ENCODE data around the gene NTN5.
"Not testable (repeated sequence)": the region's sequence is repeated elsewhere in the genome, so short reads cannot be mapped to it uniquely, and the experiment has no call there.

NTN5 gene

DNA sequence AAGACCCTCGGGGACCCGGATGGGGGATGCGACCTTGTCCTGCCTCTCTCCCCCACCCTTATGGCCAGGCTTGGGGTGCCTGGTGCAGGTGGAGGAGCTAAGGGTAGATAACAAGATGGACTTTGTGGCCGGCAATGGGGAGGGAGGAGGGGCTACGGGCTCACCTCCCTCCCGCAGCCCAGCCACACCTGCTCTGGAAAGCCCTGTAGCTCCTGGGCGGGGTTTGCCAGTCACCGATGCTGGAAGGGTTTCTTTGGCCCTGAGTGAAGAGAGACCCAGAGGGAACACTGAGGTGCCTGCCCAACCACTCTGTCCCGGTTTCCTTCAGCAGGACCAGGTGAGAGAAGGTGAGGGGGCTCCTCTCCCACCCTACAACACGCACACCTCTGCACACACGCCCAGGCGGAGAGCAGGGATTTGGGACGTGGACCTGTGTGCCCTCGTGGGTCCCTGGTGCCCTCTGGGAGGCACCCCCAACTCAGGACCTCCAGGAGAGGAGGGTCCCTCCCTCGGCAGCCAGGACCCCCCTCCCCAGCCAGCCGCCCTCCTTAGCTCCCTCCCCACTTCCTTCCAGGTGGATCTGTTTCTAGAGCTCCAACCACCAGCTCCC, 23.0 kb upstream of the NTN5 start, which contains the start of gene FUT2:
Gene FUT2 (plus strand): TSS at position 229 of the 610 bp plus-strand sequence. CDS start 6,986 bp downstream, outside the sequence.
- no peak for DNase-seq

DNA sequence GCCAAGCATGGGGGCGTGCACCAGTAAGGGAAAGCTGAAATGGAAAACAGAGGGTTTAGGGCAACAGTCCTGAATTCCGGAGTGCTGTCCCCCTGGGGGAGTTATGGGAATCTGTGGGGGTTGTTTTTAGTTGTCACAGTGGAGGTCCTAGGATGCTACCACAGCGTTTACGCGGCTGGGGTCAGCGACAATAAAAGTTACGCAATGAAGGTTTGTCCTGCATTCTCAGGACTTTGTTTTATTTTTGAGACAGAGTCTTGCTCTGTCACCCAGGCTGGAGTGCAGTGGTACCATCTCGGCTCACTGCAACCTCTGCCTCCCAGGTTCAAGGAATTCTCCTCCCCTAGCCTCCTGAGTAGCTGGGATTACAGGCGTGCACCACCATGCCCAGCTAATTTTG, 20.8 kb upstream of the NTN5 start:
- DNase-seq, result not testable (repeated sequence)

GRCh38 chr19:48689449-48689848, 16.6 kb upstream of the NTN5 start:
- DNase-seq, result no peak

DNA sequence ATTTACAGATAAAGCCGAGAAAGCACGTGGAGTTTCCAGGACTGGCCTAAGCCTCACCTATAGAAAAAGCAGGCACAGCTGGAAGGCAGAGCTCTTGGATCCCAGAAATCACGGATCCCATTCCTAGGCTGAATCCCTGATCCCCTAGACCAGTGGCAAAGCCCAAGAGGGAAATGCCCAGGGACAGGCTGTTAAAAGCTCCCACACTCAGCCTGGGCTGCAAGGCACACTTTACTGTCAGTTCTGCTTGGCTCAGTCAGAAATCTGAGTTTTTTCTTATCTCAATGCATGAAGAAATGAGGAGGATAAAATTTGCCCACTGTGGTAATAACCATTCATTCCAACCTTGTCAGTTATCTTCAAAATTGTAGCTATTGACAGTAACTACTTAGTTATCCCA, 15.0 kb upstream of the NTN5 start:
- no peak for DNase-seq

DNA sequence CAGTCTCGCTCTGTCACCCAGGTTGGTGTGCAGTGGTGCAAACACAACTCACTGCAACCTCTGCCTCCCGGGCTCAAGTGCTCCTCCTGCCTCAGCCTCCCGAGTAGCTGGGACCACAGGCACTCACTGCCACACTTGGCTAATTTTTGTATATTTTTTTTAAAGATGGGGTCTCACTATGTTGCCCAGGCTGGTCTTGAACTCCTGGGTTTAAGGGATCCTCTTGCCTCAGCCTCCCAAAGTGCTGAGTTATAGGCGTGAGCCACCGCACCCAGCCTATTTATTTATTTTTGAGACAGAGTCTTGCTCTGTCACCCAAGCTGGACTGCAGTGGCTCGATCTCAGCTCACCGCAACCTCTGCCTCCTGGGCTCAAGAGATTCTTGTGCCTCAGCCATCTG, 13.8 kb upstream of the NTN5 start:
- DNase-seq, result not testable (repeated sequence)

DNA sequence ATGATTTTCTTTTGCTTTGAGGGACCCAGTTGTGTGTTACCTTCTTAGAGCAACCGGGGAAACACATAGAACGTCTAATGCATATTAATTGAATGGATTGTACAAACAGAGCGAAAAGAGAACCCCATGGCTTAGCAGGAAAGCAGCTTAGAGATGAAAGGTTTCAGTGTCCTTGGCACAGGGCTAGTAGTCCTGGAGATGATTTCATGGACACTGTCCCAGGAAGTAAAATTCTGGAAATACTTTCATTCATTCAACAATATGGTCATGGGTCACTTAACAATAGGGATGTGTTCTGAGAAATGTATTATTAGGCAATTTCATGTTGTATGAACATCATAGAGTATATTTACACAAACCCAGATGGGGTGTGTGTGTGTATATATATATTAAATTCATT, 13.3 kb upstream of the NTN5 start:
- DNase-seq, result no peak

GRCh38 chr19:48685583-48685982, 12.8 kb upstream of the NTN5 start:
- no peak for DNase-seq

- DNase-seq, result peak; percentile 49
These were observed 10.5 kb upstream of the NTN5 start for GRCh38 chr19:48683349-48683748.

GRCh38 chr19:48681127-48681470, 8.3 kb upstream of the NTN5 start:
- no peak for DNase-seq

DNA sequence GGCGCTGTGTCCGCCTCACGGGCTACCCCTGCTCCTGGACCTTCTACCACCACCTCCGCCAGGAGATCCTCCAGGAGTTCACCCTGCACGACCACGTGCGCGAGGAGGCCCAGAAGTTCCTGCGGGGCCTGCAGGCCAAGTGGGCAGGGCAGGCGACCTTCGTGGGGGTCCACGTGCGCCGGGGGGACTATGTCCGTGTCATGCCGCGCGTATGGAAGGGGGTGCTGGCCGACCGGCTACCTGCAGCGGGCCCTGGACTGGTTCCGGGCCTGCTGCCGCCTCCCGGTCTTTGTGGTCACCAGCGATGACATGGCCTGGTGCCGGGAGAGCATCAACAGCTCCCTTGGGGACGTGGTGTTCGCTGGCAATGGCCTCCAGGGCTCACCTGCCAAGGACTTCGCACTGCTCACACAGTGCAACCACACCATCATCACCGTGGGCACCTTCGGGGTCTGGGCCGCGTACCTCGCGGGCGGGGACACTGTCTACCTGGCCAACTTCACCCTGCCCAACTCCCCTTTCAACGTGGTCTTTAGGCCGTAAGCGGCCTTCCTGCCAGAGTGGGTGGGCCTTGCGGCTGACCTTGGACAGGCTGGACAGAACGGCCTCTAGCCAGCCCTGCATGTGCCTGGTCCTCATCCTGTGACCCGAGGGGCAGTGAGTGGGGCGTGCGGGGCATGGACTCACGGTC, 7.8 kb upstream of the NTN5 start:
- DNase-seq, result no peak

DNA sequence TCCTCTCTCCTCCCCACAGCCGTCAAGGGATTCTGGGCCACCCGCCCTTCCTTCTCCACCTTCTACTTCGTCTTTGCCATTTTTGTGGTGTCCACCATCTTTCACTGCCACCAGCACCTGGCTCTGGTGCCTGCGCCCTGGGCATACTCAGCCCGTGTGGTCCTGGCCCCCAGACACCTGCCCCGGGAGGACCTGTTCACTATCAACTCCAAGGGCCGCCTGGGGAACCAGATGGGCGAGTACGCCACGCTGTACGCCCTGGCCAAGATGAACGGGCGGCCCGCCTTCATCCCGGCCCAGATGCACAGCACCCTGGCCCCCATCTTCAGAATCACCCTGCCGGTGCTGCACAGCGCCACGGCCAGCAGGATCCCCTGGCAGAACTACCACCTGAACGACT, 7.2 kb upstream of the NTN5 start:
- not testable (repeated sequence) for DNase-seq

GRCh38 chr19:48678201-48678600, 5.4 kb upstream of the NTN5 start:
- no peak for DNase-seq

GRCh38 chr19:48676887-48677286, 4.1 kb upstream of the NTN5 start:
- DNase-seq, result no peak

- DNase-seq, result no peak
These were observed 3.7 kb upstream of the NTN5 start for GRCh38 chr19:48676487-48676886.

- peak; percentile 64 for DNase-seq
These were observed 2.4 kb upstream of the NTN5 start for GRCh38 chr19:48674921-48675824.

- no peak for DNase-seq
These were observed 1.5 kb upstream of the NTN5 start for GRCh38 chr19:48674216-48674809.

DNA sequence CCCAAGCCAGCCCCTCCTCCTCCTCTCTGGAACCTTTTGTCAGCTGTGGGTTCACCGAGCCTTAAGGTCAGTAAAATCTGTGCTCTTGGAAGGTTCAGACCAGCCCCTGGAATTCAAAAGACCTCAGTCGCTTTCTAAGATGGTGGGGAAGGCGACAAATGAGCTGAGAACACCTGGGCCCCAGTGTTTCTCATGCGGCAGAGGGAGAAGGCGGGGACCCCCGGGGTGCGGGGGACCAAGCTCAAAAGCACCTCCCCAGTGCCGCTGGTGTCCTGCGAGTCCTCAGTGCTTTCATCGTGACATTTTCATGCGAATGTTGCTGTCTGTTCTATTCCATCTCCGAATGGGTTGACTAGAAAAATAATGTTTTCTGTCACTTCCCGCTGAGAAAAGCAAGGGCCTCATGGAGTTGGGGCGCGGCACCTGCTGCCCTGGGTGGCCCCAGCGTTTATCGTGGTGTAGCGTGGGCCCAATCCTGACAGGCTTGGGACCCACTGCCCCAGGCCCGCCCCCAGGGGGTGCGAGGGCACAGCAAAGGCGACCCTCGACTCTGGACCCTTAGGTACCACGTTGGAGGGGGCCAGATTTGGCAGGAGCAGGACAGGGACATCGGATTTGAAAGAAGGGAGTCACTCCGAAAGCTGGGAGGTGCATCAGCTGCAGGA, 751 bp upstream of the NTN5 start:
- no peak for DNase-seq

GRCh38 chr19:48671446-48671995, 1.3 kb downstream of the NTN5 start:
- no peak for DNase-seq

- no peak for DNase-seq
These were observed 1.9 kb downstream of the NTN5 start for GRCh38 chr19:48670699-48671445.

DNA sequence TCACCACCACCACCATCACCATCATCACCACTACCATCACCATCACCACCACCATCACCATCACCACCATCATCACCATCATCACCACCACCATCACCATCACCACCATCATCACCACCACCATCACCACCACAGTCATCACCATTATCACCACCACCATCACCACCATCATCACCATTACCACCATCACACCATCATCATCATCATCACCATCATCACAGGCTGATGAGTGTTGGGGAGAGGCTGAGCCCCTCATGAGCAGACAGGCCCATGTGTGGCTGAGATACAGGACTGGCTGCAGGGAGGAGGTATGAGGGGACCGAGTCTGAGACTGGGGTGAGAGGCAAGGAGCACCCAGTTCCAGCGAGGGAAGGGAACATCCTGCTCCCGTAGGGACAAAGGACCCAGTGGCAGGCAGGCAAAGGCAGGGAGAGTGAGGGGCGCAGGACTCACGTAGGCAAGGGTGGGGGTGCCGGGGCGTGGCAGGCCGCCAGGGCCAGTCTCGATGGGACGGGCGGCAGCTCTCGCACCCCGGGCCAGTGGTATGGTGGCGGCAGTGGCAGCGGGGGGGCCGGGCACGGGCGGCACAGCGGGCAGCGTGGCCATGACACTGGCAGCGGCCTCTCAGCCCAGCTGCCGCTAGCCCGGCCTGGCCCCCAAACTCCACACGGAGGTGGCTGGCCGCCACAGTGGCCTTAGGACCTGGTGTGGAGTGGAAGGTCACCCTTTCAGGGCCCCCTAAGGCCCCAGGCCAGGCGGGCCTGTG, 2.7 kb downstream of the NTN5 start:
- DNase-seq, result no peak

GRCh38 chr19:48668761-48669160, 4.1 kb downstream of the NTN5 start:
- DNase-seq, result no peak

Measured in NCI-H2227 treated with DMSO at 0.1 percent for 48 hours (cell line).